ENCODE results near the gene GADL1. TPM values are rescaled to one million over a fixed set of nuclear protein-coding genes. Genes with fewer than 3 reads are reported as not detected.

The GADL1 gene
- polyA plus RNA-seq, 2 donors: 0.04 to 0.06 TPM

DNA sequence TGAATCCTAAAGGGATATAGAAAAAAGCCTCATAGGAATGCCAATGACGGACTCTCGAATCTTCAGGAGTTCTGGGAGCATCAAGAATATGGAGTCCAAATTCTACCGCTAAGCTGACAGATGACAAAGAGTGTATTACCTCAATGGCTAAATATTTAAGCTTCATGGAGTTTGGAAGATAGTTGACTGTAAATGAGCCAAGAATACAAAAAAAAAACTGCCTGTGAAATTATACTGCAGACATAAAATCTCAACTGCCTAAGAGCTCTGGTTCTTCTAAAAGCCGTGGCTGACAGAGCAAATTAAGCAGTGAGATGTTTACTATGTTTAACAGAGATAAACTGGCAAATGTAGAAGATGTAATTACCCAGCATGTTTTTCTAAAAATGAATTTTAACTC is 140.0 kb downstream of the GADL1 start:
- H3K27ac ChIP-seq (ENCODE audit: low read depth in 2 of 2, low read length in 1 of 2): no peak overlapping the region
- H3K4me1 ChIP-seq (ENCODE audit: control insufficient read depth in 2 of 2, insufficient read depth in 2 of 2, low read length in 1 of 2): no peaks in the 10 kb centered on the region
- 72 to 75% methylated on average over 4 of the region's 4 CpGs for WGBS, 2 donors
- H3K4me3 ChIP-seq (ENCODE audit: low read depth in 1 of 2, low read length in 2 of 2): no peak overlapping the region
- no peaks in the 10 kb centered on the region for H3K9me3 ChIP-seq (ENCODE audit: control insufficient read depth in 2 of 2, insufficient read depth in 1 of 2, low read depth in 1 of 2, low read length in 1 of 2)
- H3K36me3 ChIP-seq (ENCODE audit: control insufficient read depth in 2 of 2, insufficient read depth in 2 of 2, low read length in 1 of 2): no peaks in the 10 kb centered on the region
- H3K27me3 ChIP-seq (ENCODE audit: control insufficient read depth in 1 of 2, insufficient read depth in 2 of 2, low read length in 2 of 2): no peaks in the 10 kb centered on the region

DNA sequence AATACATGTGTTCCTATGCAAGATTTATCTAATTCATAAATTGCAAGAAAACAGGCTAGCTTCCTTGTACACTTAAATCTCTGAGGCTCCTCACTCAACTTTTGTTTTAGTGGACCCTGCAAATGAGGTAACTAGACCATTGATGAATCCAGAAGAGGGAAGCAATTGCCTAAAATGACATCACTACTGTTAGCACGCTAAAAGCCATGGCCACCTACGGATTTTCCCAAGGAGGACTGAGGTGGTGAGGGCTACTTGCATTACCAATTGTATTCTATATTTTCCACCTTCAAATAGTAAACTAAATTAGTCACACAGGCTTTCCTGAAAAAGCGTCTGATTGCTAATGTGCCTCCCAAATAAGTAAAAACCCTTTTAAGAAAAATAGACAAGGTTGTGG is 140.7 kb downstream of the GADL1 start:
- Histone ChIP-seq H3K36me3 (ENCODE audit: control insufficient read depth in 2 of 2, insufficient read depth in 2 of 2, low read length in 1 of 2) (no peaks in the 10 kb centered on the region), H3K9me3 (ENCODE audit: control insufficient read depth in 2 of 2, insufficient read depth in 1 of 2, low read depth in 1 of 2, low read length in 1 of 2) (no peaks in the 10 kb centered on the region), H3K4me1 (ENCODE audit: control insufficient read depth in 2 of 2, insufficient read depth in 2 of 2, low read length in 1 of 2) (no peaks in the 10 kb centered on the region), H3K27ac (ENCODE audit: low read depth in 2 of 2, low read length in 1 of 2) (no peak overlapping the region), H3K4me3 (ENCODE audit: low read depth in 1 of 2, low read length in 2 of 2) (no peak overlapping the region), H3K27me3 (ENCODE audit: control insufficient read depth in 1 of 2, insufficient read depth in 2 of 2, low read length in 2 of 2) (no peaks in the 10 kb centered on the region)
- WGBS, 2 donors: 90 to 96% methylated on average over 3 of the region's 3 CpGs

DNA sequence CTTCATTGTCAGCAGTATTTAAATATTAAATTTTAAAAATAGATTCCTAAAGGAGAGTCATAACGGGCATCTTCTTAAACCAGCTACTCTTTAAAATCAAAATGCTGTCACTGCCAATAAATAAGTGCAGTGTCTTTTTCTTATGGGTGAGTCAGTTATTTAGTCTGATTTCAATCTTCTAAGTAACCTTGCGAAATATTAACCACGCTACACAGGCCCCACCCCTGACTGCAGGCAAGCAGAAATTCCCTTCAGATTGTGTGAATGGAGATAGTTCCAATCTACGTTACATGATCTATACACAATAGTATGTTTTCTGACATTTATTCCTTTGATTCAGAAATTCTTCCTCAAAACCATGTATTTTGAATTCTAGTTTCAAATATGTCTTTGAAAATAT is 141.5 kb downstream of the GADL1 start:
- Histone ChIP-seq H3K9me3 (ENCODE audit: control insufficient read depth in 2 of 2, insufficient read depth in 1 of 2, low read depth in 1 of 2, low read length in 1 of 2) (no peaks in the 10 kb centered on the region), H3K27me3 (ENCODE audit: control insufficient read depth in 1 of 2, insufficient read depth in 2 of 2, low read length in 2 of 2) (no peaks in the 10 kb centered on the region), H3K27ac (ENCODE audit: low read depth in 2 of 2, low read length in 1 of 2) (no peak overlapping the region), H3K4me1 (ENCODE audit: control insufficient read depth in 2 of 2, insufficient read depth in 2 of 2, low read length in 1 of 2) (no peaks in the 10 kb centered on the region), H3K4me3 (ENCODE audit: low read depth in 1 of 2, low read length in 2 of 2) (no peak overlapping the region), H3K36me3 (ENCODE audit: control insufficient read depth in 2 of 2, insufficient read depth in 2 of 2, low read length in 1 of 2) (no peaks in the 10 kb centered on the region)
- 38 to 40% methylated on average over 4 of the region's 4 CpGs for WGBS, 2 donors

DNA sequence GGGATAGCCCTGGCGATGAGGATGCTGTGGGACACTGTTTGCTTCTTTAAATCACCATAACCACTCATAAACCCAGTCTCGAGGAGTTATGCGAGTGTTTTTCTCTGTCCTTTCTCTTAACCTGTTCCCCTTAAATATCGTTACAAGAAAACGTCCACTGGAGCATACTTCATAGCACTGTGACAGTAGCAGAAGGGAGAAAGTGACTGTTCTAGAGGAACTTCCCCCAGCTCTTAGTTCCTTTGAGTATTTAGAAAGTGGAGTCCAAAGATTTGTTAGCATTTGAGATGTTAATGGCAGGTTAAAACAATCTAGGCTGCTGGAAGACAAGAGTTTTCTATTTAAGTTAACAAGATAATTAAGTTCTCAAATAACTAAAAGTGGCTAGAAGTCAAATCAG is 142.0 kb downstream of the GADL1 start:
- no peaks in the 10 kb centered on the region for H3K27me3 ChIP-seq (ENCODE audit: control insufficient read depth in 1 of 2, insufficient read depth in 2 of 2, low read length in 2 of 2)
- WGBS, 2 donors: 87 to 91% methylated on average over 5 of the region's 5 CpGs
- H3K36me3 ChIP-seq (ENCODE audit: control insufficient read depth in 2 of 2, insufficient read depth in 2 of 2, low read length in 1 of 2): no peaks in the 10 kb centered on the region
- no peaks in the 10 kb centered on the region for H3K9me3 ChIP-seq (ENCODE audit: control insufficient read depth in 2 of 2, insufficient read depth in 1 of 2, low read depth in 1 of 2, low read length in 1 of 2)
- no peak overlapping the region for H3K4me3 ChIP-seq (ENCODE audit: low read depth in 1 of 2, low read length in 2 of 2)
- H3K27ac ChIP-seq (ENCODE audit: low read depth in 2 of 2, low read length in 1 of 2): no peak overlapping the region
- H3K4me1 ChIP-seq (ENCODE audit: control insufficient read depth in 2 of 2, insufficient read depth in 2 of 2, low read length in 1 of 2): no peaks in the 10 kb centered on the region

DNA sequence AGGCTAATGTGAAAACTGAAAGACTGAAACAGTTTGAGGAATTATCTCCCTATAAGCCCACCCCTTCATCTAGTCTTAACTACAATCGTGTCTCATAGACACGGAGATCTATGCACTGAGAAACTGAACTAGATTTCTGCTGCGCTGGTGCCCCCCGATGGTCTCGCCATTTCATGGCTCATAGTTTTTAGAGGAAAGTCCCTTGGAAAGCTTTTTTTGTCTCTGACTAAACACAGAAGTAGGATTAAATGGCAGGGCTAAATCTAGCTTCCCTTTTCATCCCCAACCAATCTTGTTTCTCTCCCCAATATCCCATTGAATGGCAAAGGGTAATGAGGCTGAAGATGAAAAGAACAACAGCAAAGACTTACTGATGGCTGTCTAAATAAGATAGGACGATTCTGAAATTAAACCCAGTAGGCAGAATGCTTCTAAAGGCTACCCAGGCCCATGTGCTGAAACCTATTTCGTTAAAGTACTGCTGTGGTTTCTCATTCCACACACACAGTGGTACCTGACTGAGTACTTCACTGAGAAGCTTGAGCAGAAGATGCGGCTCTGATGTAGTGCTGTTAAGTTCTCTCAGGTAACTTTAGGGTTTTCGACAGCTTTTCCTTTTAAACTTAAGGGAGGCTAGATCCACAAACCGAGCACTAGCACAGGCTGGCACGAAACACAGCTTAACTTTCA is 142.7 kb downstream of the GADL1 start:
- H3K27ac ChIP-seq (ENCODE audit: low read depth in 2 of 2, low read length in 1 of 2): no peak overlapping the region
- H3K4me1 ChIP-seq (ENCODE audit: control insufficient read depth in 2 of 2, insufficient read depth in 2 of 2, low read length in 1 of 2): no peaks in the 10 kb centered on the region
- no peak overlapping the region for H3K4me3 ChIP-seq (ENCODE audit: low read depth in 1 of 2, low read length in 2 of 2)
- WGBS, 2 donors: 74 to 75% methylated on average over 11 of the region's 11 CpGs
- H3K36me3 ChIP-seq (ENCODE audit: control insufficient read depth in 2 of 2, insufficient read depth in 2 of 2, low read length in 1 of 2): no peaks in the 10 kb centered on the region
- H3K9me3 ChIP-seq (ENCODE audit: control insufficient read depth in 2 of 2, insufficient read depth in 1 of 2, low read depth in 1 of 2, low read length in 1 of 2): no peaks in the 10 kb centered on the region
- no peaks in the 10 kb centered on the region for H3K27me3 ChIP-seq (ENCODE audit: control insufficient read depth in 1 of 2, insufficient read depth in 2 of 2, low read length in 2 of 2)

DNA sequence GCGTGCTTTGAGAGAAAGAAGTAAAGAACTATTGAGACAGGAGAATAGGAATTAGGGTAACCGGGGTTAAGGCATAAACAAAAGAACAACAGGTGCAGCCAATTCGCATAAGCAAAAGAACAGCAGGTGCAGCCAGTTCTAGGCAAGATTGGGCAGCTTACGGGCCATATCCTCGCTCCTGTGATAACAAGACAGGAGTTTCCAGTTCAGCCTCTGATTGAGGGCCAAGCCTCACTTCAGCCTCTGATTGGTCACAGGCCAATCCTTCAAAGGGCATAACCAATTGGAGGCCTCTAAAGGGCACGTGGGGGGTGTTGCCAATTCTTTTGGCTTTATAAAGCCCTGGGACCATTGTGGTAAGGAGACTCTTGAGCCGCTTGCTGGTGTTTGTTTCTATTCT is 143.5 kb downstream of the GADL1 start:
- Histone ChIP-seq H3K9me3 (ENCODE audit: control insufficient read depth in 2 of 2, insufficient read depth in 1 of 2, low read depth in 1 of 2, low read length in 1 of 2) (no peaks in the 10 kb centered on the region), H3K4me1 (ENCODE audit: control insufficient read depth in 2 of 2, insufficient read depth in 2 of 2, low read length in 1 of 2) (no peaks in the 10 kb centered on the region), H3K27ac (ENCODE audit: low read depth in 2 of 2, low read length in 1 of 2) (no peak overlapping the region), H3K36me3 (ENCODE audit: control insufficient read depth in 2 of 2, insufficient read depth in 2 of 2, low read length in 1 of 2) (no peaks in the 10 kb centered on the region), H3K4me3 (ENCODE audit: low read depth in 1 of 2, low read length in 2 of 2) (no peak overlapping the region), H3K27me3 (ENCODE audit: control insufficient read depth in 1 of 2, insufficient read depth in 2 of 2, low read length in 2 of 2) (no peaks in the 10 kb centered on the region)
- WGBS, 2 donors: 57 to 76% methylated on average over 7 of the region's 7 CpGs

DNA sequence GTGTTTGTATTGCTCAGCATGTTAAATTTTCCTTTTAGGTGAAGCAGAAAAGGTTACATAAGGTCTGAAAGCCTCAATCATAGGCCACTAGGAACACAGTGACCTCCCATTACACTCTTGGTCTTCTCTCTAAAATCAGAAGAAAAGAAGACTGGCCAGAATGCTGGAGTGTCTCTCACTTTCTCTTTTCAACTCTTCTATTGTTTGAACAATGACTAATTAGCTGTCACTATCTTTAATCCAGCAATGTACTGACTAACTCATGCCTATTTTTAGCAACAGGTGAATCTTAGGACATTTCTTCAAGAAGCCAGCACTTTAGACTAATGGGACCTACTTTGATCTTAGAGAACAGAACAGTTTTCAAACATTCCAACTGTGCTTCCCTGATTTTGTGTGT is 145.2 kb downstream of the GADL1 start:
- Histone ChIP-seq H3K4me3 (ENCODE audit: low read depth in 1 of 2, low read length in 2 of 2) (no peak overlapping the region), H3K9me3 (ENCODE audit: control insufficient read depth in 2 of 2, insufficient read depth in 1 of 2, low read depth in 1 of 2, low read length in 1 of 2) (no peaks in the 10 kb centered on the region), H3K36me3 (ENCODE audit: control insufficient read depth in 2 of 2, insufficient read depth in 2 of 2, low read length in 1 of 2) (no peaks in the 10 kb centered on the region), H3K4me1 (ENCODE audit: control insufficient read depth in 2 of 2, insufficient read depth in 2 of 2, low read length in 1 of 2) (no peaks in the 10 kb centered on the region), H3K27me3 (ENCODE audit: control insufficient read depth in 1 of 2, insufficient read depth in 2 of 2, low read length in 2 of 2) (no peaks in the 10 kb centered on the region), H3K27ac (ENCODE audit: low read depth in 2 of 2, low read length in 1 of 2) (no peak overlapping the region)

DNA sequence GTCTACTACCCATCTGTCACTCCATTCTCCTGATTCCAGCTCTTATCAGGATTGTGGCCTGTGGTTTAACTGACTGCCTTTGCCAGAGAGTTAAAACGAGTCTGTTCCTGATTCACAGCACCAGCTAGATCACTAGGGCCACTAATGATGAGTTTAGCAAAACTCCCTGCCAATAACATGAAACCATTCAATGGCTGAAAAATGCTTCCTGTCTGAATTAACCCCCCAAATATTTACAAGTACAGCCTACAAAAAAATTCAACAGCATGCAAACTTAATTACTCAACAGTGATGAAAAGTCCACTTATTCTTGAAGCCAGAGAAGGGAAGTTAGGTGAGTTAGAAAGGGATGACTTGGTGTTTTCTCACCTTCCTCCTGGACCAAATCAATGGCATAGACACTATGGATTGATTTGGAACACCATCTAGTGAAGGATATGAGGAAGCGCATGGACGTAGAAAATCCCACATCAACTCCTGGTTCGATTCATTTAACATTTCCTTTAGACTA is 146.6 kb downstream of the GADL1 start:
- Histone ChIP-seq H3K4me3 (ENCODE audit: low read depth in 1 of 2, low read length in 2 of 2) (no peak overlapping the region), H3K27ac (ENCODE audit: low read depth in 2 of 2, low read length in 1 of 2) (no peak overlapping the region), H3K4me1 (ENCODE audit: control insufficient read depth in 2 of 2, insufficient read depth in 2 of 2, low read length in 1 of 2) (no peaks in the 10 kb centered on the region), H3K36me3 (ENCODE audit: control insufficient read depth in 2 of 2, insufficient read depth in 2 of 2, low read length in 1 of 2) (no peaks in the 10 kb centered on the region), H3K9me3 (ENCODE audit: control insufficient read depth in 2 of 2, insufficient read depth in 1 of 2, low read depth in 1 of 2, low read length in 1 of 2) (no peaks in the 10 kb centered on the region), H3K27me3 (ENCODE audit: control insufficient read depth in 1 of 2, insufficient read depth in 2 of 2, low read length in 2 of 2) (no peaks in the 10 kb centered on the region)
- WGBS, 2 donors: 68 to 74% methylated on average over 4 of the region's 4 CpGs

DNA sequence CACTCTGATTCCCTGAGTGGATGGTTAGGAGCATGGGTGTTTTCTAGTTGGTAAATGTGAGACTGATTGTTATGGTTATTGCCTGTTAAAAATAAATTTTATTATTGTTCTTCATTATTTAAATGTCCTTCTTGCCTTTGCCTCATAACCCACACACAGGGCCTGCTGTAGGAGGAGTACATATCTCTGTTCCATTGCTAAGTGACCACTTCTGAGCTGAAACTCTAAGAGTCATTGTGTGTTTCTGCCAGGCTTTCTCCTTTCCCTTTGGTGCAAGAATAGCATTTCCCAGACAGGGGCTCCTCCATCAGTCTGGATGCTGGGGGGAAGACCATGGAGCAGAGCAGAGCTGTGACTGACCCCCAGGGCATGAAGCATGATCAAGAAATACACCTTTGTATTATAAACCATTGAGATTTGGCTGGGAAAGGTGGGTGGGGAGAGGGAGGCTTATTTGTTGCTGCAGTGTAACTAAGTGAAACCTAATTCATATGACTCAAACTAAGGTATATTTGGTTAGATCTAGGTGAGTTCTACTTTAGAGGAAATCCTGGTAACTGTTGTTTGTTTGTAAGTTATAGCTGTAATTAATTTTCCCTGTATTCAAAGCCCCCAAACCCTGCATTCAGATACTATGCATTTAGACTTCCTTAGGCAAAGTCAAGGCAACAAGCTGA is 150.7 kb downstream of the GADL1 start:
- Histone ChIP-seq H3K27ac (ENCODE audit: low read depth in 2 of 2, low read length in 1 of 2) (no peak overlapping the region), H3K9me3 (ENCODE audit: control insufficient read depth in 2 of 2, insufficient read depth in 1 of 2, low read depth in 1 of 2, low read length in 1 of 2) (no peaks in the 10 kb centered on the region), H3K4me3 (ENCODE audit: low read depth in 1 of 2, low read length in 2 of 2) (no peak overlapping the region), H3K4me1 (ENCODE audit: control insufficient read depth in 2 of 2, insufficient read depth in 2 of 2, low read length in 1 of 2) (no peaks in the 10 kb centered on the region), H3K36me3 (ENCODE audit: control insufficient read depth in 2 of 2, insufficient read depth in 2 of 2, low read length in 1 of 2) (no peaks in the 10 kb centered on the region), H3K27me3 (ENCODE audit: control insufficient read depth in 1 of 2, insufficient read depth in 2 of 2, low read length in 2 of 2) (no peaks in the 10 kb centered on the region)

Data from esophagus (tissue), 2 donors.